CD14-positive monocyte (primary cell): ENCODE measurements around the gene NOL8. TPM values are rescaled to one million over a fixed set of nuclear protein-coding genes. Genes with fewer than 3 reads are reported as not detected.

ENCODE experiments used
- DNase-seq, 3 donors: peaks; one replicate each; pipeline ENCODE4 v3.0.0-alpha.2; 2011 to 2022
- H2AFZ ChIP-seq: 2 replicates; pipeline ENCODE4 v1.6.0; 2012; ENCODE audit warnings: mild to moderate bottlenecking, low read depth, low read length, inconsistent platforms; ENCODE audit not compliant: insufficient read depth, poor library complexity, severe bottlenecking
- H3K27ac ChIP-seq, 2 donors: 1 replicate in 1 of 2; 2 replicates in 1 of 2; pipeline ENCODE4 v1.5.1; 2012 to 2013; ENCODE audit warnings: low read length in 2 of 2, control low read depth in 1 of 2, inconsistent platforms in 1 of 2, low read depth in 1 of 2, mild to moderate bottlenecking in 1 of 2
- H3K27me3 ChIP-seq, 2 donors: one replicate each; pipeline versions ENCODE4 v1.6.0 to v1.6.1; 2011 to 2013; ENCODE audit warnings: low read length in 2 of 2; ENCODE audit not compliant: control insufficient read depth in 2 of 2, insufficient read depth in 2 of 2
- H3K36me3 ChIP-seq, 2 donors: replicated peaks in 1 of 2; 1 replicate in 1 of 2; 2 replicates in 1 of 2; pipeline versions ENCODE4 v1.5.1 to v1.6.1; 2012 to 2013; ENCODE audit warnings: low read length in 2 of 2, control low read depth in 1 of 2, inconsistent platforms in 1 of 2, mild to moderate bottlenecking in 1 of 2; ENCODE audit not compliant: insufficient read depth in 2 of 2, control insufficient read depth in 1 of 2
- H3K4me1 ChIP-seq, 2 donors: 1 replicate in 1 of 2; 2 replicates in 1 of 2; pipeline versions ENCODE4 v1.5.1 to v1.6.1; 2012 to 2013; ENCODE audit warnings: low read length in 2 of 2, control low read depth in 1 of 2, inconsistent platforms in 1 of 2, mild to moderate bottlenecking in 1 of 2, moderate library complexity in 1 of 2; ENCODE audit not compliant: insufficient read depth in 2 of 2, control insufficient read depth in 1 of 2
- H3K4me2 ChIP-seq: replicated peaks from 2 replicates; pipeline ENCODE3; 2012; ENCODE audit warnings: low read length, moderate library complexity, mild to moderate bottlenecking; ENCODE audit not compliant: poor library complexity, severe bottlenecking; ENCODE audit errors: extremely low read depth
- H3K4me3 ChIP-seq, 3 experiments: fragments of 200-600 bp in 1 of 3; sonication (generic) in 1 of 3; replicated peaks in 1 of 3; 1 replicate in 2 of 3; 2 replicates in 1 of 3; pipeline ENCODE4 v1.5.1; 2011 to 2013; ENCODE audit warnings: low read length in 3 of 3, mild to moderate bottlenecking in 3 of 3, control low read depth in 2 of 3, low read depth in 2 of 3, inconsistent platforms in 1 of 3, moderate library complexity in 1 of 3
- H3K79me2 ChIP-seq: 2 replicates; pipeline ENCODE4 v1.6.0; 2012; ENCODE audit warnings: mild to moderate bottlenecking, control low read depth, inconsistent platforms, low read length, moderate library complexity; ENCODE audit not compliant: insufficient read depth
- H3K9ac ChIP-seq: 2 replicates; pipeline ENCODE4 v1.6.0; 2017; ENCODE audit warnings: low read length, mild to moderate bottlenecking; ENCODE audit not compliant: insufficient read depth, poor library complexity, severe bottlenecking
- H3K9me3 ChIP-seq, 2 donors: replicated peaks in 1 of 2; 1 replicate in 1 of 2; 2 replicates in 1 of 2; pipeline versions ENCODE4 v1.5.1 to v1.6.1; 2012 to 2013; ENCODE audit warnings: low read length in 2 of 2, control low read depth in 1 of 2; ENCODE audit not compliant: control insufficient read depth in 1 of 2, insufficient read depth in 1 of 2
- H4K20me1 ChIP-seq: 2 replicates; pipeline ENCODE4 v1.6.0; 2012; ENCODE audit warnings: mild to moderate bottlenecking, low read length, control low read depth, moderate library complexity; ENCODE audit not compliant: insufficient read depth
- H3K27ac Mint-ChIP-seq, 7 donors: one replicate each; pipeline ENCODE4 v1.8.0; 2020; ENCODE audit warnings: mild to moderate bottlenecking in 7 of 7, mixed read lengths in 7 of 7, moderate library complexity in 6 of 7, inconsistent platforms in 2 of 7
- H3K27me3 Mint-ChIP-seq, 3 donors: one replicate each; pipeline ENCODE4 v1.8.0; 2021 to 2022; ENCODE audit warnings: low read depth in 3 of 3, mild to moderate bottlenecking in 3 of 3, mixed read lengths in 3 of 3, moderate library complexity in 3 of 3, inconsistent platforms in 1 of 3
- H3K36me3 Mint-ChIP-seq, 2 donors: one replicate each; pipeline ENCODE4 v1.8.0; 2020; ENCODE audit warnings: mixed read lengths in 2 of 2, inconsistent platforms in 1 of 2, mild to moderate bottlenecking in 1 of 2
- H3K4me1 Mint-ChIP-seq: one replicate; pipeline ENCODE4 v1.8.0; 2020; ENCODE audit warnings: mild to moderate bottlenecking, mixed read lengths
- H3K4me3 Mint-ChIP-seq, 2 donors: one replicate each; pipeline ENCODE4 v1.8.0; 2020; ENCODE audit warnings: mild to moderate bottlenecking in 2 of 2, mixed read lengths in 2 of 2, moderate library complexity in 1 of 2
- H3K9me3 Mint-ChIP-seq, 7 donors: one replicate each; pipeline ENCODE4 v1.8.0; 2020 to 2022; ENCODE audit warnings: mixed read lengths in 7 of 7, mild to moderate bottlenecking in 6 of 7, moderate library complexity in 6 of 7, inconsistent platforms in 2 of 7
- CTCF ChIP-seq: fragments of 200-600 bp; IDR thresholded peaks from one replicate; pipeline ENCODE4 v1.8.0; 2022; ENCODE audit warnings: antibody characterized with exemption, mild to moderate bottlenecking
- WGBS: methylation state at CpG from one replicate; pipeline ENCODE4 v1.1.5; 2013; ENCODE audit warnings: missing lambda C conversion rate; ENCODE audit not compliant: insufficient coverage; 5-methylcytosine and 5-hydroxymethylcytosine counted together
- intact Hi-C, 2 donors: fragments of 100-400 bp; cut with micrococcal nuclease; formaldehyde crosslinking; loops; one replicate each; pipeline versions ENCODE4 v1.15.0 to v1.15.1; 2023
- polyA minus RNA-seq: library from RNA; depleted of rRNA, polyadenylated mRNA; stranded (reverse); fragments of >200 nt; gene quantifications from 2 replicates; pipeline ENCODE4 v1.2.3, GENCODE V29; 2012
- polyA plus RNA-seq, 3 donors: library from polyadenylated mRNA; depleted of rRNA in 1 of 3; unstranded in 2 of 3; stranded (reverse) in 1 of 3; fragments of 300-500 nt in 2 of 3; fragments of >200 nt in 1 of 3; fragmentation: Illumina TruSeq in 2 of 3; gene quantifications; 1 replicate in 2 of 3; 2 replicates in 1 of 3; pipeline ENCODE4 v1.2.3, GENCODE V29; 2012 to 2021
- total RNA-seq, 12 experiments: library from RNA in 1 of 12; stranded (reverse) in 1 of 12; fragments of 120-200 nt in 1 of 12; gene quantifications; one replicate each; pipeline ENCODE4 v1.2.4 and lab custom pipeline; 2013 to 2026; ENCODE audit warnings: mixed read lengths in 6 of 12, inconsistent platforms in 1 of 12

The NOL8 gene
- 25.1 TPM for total RNA-seq (2013)
- polyA plus RNA-seq: 10 to 100 TPM in 1 of 3 donors, 1 to 10 TPM in 2; 2.9 to 22.0 (median 8.8) TPM
- 7.3 and 8.0 TPM in 2 replicates for polyA minus RNA-seq
- total RNA-seq (lab: John Stamatoyannopoulos, UW): 6.7 to 38.2 (median 25.4) reads per million in 11 experiments

GRCh38 chr9:92325269-92325990, at the start of gene NOL8, which contains the start of gene CENPP:
Gene NOL8, minus strand, starts transcription at chr9:92325350. Its CDS starts 1,189 bp downstream, at chr9:92324161.
Gene CENPP, plus strand, starts transcription at chr9:92325953.
- H3K27me3 ChIP-seq: no peaks in the 10 kb centered on the region
- under 1% methylated on average over 53 of the region's 55 CpGs for WGBS
- H3K4me1 ChIP-seq: peaks cover 23 to 29% of the 10 kb centered on the region in 2 donors
- DNase-seq: peak; percentile 85 to 87 (median 85)
- H3K79me2 ChIP-seq: peaks cover 50% of the 10 kb centered on the region
- no peaks in the 10 kb centered on the region for H4K20me1 ChIP-seq
- peaks cover 26% of the 10 kb centered on the region for H3K4me1 Mint-ChIP-seq
- peak within 1 kb of the TSS; percentile 87 to 97 (median 91) for H3K4me3 ChIP-seq
- peaks cover 20 to 29% of the 10 kb centered on the region in 2 donors for H3K36me3 ChIP-seq
- peak within 1 kb of the TSS; percentile 93 for H3K9ac ChIP-seq
- TF ChIP-seq CTCF: no peak
- H3K9me3 Mint-ChIP-seq: no peaks in the 10 kb centered on the region
- intact Hi-C loops: loop anchor here (1.0 to 10.0 kb wide), 6 partner anchors 33 to 439 kb away; partner anchors contain the start of genes IARS1 (in 2 of the 2), SPTLC1 (in 2 of the 2) and BICD2 (in 1 of the 2)
- peak within 1 kb of the TSS; percentile 96 for H3K4me2 ChIP-seq
- H3K9me3 ChIP-seq: no peaks in the 10 kb centered on the region
- H3K27me3 Mint-ChIP-seq: no peaks in the 10 kb centered on the region
- peaks cover 22 to 26% of the 10 kb centered on the region in 2 donors for H3K36me3 Mint-ChIP-seq
- H3K4me3 Mint-ChIP-seq: peak within 1 kb of the TSS; percentile 100
- peak within 1 kb of the TSS; percentile 92 for H2AFZ ChIP-seq
- peak within 1 kb of the TSS; percentile 94 to 98 for H3K27ac ChIP-seq
- H3K27ac Mint-ChIP-seq: peak within 1 kb of the TSS; percentile 98 to 100 (median 99)

GRCh38 chr9:92373167-92373566, 48.0 kb upstream of the NOL8 start:
- Histone ChIP-seq H3K79me2 (no peaks in the 10 kb centered on the region), H3K9ac (no peak overlapping the region), H3K4me3 (no peak overlapping the region), H4K20me1 (no peaks in the 10 kb centered on the region), H3K27me3 (no peaks in the 10 kb centered on the region), H3K9me3 (peaks cover 12 to 15% of the 10 kb centered on the region in 2 donors), H2AFZ (no peak overlapping the region), H3K4me2 (no peak overlapping the region), H3K36me3 (no peaks in the 10 kb centered on the region), H3K4me1 (no peaks in the 10 kb centered on the region), H3K27ac (no peak overlapping the region)
- H3K27ac Mint-ChIP-seq: no peak overlapping the region
- intact Hi-C loops: no loop called here
- H3K27me3 Mint-ChIP-seq: peaks cover 0 to 1% (median 1%) of the 10 kb centered on the region in 3 donors
- no peak for TF ChIP-seq CTCF
- no peaks in the 10 kb centered on the region for H3K4me1 Mint-ChIP-seq
- H3K36me3 Mint-ChIP-seq: peaks cover 17 to 31% of the 10 kb centered on the region in 2 donors
- 100% methylated on average over 1 of the region's 2 CpGs for WGBS
- H3K4me3 Mint-ChIP-seq: no peak overlapping the region
- H3K9me3 Mint-ChIP-seq: peaks cover 16 to 36% (median 24%) of the 10 kb centered on the region in 7 donors
- no peak for DNase-seq
